Liver (tissue), 3 donors: ENCODE data around the gene TMEM40.

Experiments
- ATF3 ChIP-seq: IDR thresholded peaks from 2 replicates; pipeline ENCODE4 v1.6.1; 2016; ENCODE audit warnings: antibody characterized with exemption
- CTCF ChIP-seq: fragments of 150-350 bp; IDR thresholded peaks from 2 replicates; pipeline ENCODE4 v1.5.1; 2017; ENCODE audit warnings: improper control_type of control experiment, low read depth, low read length; ENCODE audit not compliant: missing input control
- FOXA1 ChIP-seq: IDR thresholded peaks from 2 replicates; pipeline ENCODE4 v1.6.1; 2016; ENCODE audit warnings: antibody characterized with exemption
- GABPA ChIP-seq, 2 donors: IDR thresholded peaks in 1 of 2; conservative IDR thresholded peaks in 1 of 2; 2 replicates each; pipeline ENCODE4 v1.6.1; 2016; ENCODE audit warnings: antibody characterized with exemption in 2 of 2, mild to moderate bottlenecking in 1 of 2, moderate library complexity in 1 of 2
- MAX ChIP-seq: IDR thresholded peaks from 2 replicates; pipeline ENCODE4 v1.6.1; 2016; ENCODE audit warnings: antibody characterized with exemption
- NR2F2 ChIP-seq: IDR thresholded peaks from 2 replicates; pipeline ENCODE4 v1.6.1; 2016; ENCODE audit warnings: antibody characterized with exemption
- RAD21 ChIP-seq, 2 donors: IDR thresholded peaks; 2 replicates each; pipeline ENCODE4 v1.6.1; 2016; ENCODE audit warnings: antibody characterized with exemption in 2 of 2, mild to moderate bottlenecking in 2 of 2
- REST ChIP-seq: IDR thresholded peaks from 2 replicates; pipeline ENCODE4 v1.6.1; 2016; ENCODE audit warnings: antibody characterized with exemption, mild to moderate bottlenecking
- RXRA ChIP-seq, 2 donors: IDR thresholded peaks; 2 replicates each; pipeline ENCODE4 v1.6.1; 2017 to 2018; ENCODE audit warnings: antibody characterized with exemption in 2 of 2, mild to moderate bottlenecking in 1 of 2
- SP1 ChIP-seq: IDR thresholded peaks from 2 replicates; pipeline ENCODE4 v1.6.1; 2018; ENCODE audit warnings: antibody characterized with exemption, mild to moderate bottlenecking
- TAF1 ChIP-seq: conservative IDR thresholded peaks from 2 replicates; pipeline ENCODE4 v1.6.1; 2016; ENCODE audit warnings: antibody characterized with exemption, mild to moderate bottlenecking
- YY1 ChIP-seq: IDR thresholded peaks from 2 replicates; pipeline ENCODE4 v1.6.1; 2016; ENCODE audit warnings: antibody characterized with exemption, mild to moderate bottlenecking
- ZBTB33 ChIP-seq: IDR thresholded peaks from 2 replicates; pipeline ENCODE4 v1.6.1; 2016; ENCODE audit warnings: antibody characterized with exemption
- donor health status: healthy.
- donor health status: healthy.

GRCh38 chr3:12793701-12794100 is 34.6 kb upstream of the TMEM40 start:
- TF ChIP-seq REST: no peak
- no peak for TF ChIP-seq CTCF
- no peak for TF ChIP-seq NR2F2
- TF ChIP-seq YY1: no peak
- no peak for TF ChIP-seq TAF1
- TF ChIP-seq MAX: no peak
- no peak for TF ChIP-seq SP1
- no peak for TF ChIP-seq GABPA (IDR thresholded peaks at IDR 0.05 in 1 of 2, conservative IDR thresholded peaks at IDR 0.05 in 1 of 2)
- no peak for TF ChIP-seq ZBTB33
- TF ChIP-seq RAD21 (IDR thresholded peaks at IDR 0.05): no peak
- no peak for TF ChIP-seq FOXA1
- no peak for TF ChIP-seq ATF3
- no peak for TF ChIP-seq RXRA (IDR thresholded peaks at IDR 0.05)
